GM19351 (cell line): Measurements from ENCODE around the gene AGAP5.
"Not testable (repeated sequence)": the region's sequence is repeated elsewhere in the genome, so short reads cannot be mapped to it uniquely, and the experiment has no call there.

Source experiments
- ATAC-seq: cut with Tn5 transposase; IDR thresholded peaks from one replicate; pipeline ENCODE4 v1.9.1; 2021; ENCODE audit warnings: mild to moderate bottlenecking, moderate library complexity; ENCODE audit not compliant: unreplicated experiment

The AGAP5 gene

GRCh38 chr10:73697675-73698159, at the start of gene AGAP5:
AGAP5 (minus strand) TSS chr10:73698109; CDS start chr10:73697755, 354 bp downstream.
- ATAC-seq = not testable (repeated sequence)

DNA sequence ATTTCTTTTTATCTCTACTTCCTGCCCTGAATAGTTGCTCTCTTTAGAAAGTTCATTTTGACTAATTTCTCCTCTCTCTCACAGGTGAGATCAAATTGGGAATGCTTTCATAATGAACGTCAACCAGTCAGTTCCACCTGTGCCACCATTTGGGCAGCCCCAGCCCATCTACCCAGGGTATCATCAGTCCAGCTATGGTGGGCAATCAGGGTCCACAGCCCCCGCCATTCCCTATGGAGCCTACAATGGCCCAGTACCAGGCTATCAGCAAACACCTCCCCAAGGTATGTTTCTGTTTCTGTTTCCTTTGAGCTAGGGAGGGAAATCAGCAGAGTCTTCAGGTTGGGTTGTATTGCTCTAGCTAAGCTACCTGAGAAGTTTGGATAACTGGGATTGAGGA, 48.8 kb upstream of the AGAP5 start:
- no peak for ATAC-seq

GRCh38 chr10:73744664-73744975, 46.7 kb upstream of the AGAP5 start:
- peak; percentile 37 for ATAC-seq

GRCh38 chr10:73743905-73744663, 46.2 kb upstream of the AGAP5 start, which contains the start of gene SEC24C:
SEC24C (plus strand) TSS chr10:73744372; CDS start chr10:73746833, 2,461 bp downstream.
- peak; percentile 91 for ATAC-seq

- ATAC-seq = no peak
Observed at GRCh38 chr10:73743327-73743904, 45.5 kb upstream of the AGAP5 start.

- ATAC-seq = no peak
Observed at GRCh38 chr10:73742454-73742734, 44.5 kb upstream of the AGAP5 start.

GRCh38 chr10:73740501-73741254, 42.8 kb upstream of the AGAP5 start:
- ATAC-seq = not testable (repeated sequence)

DNA sequence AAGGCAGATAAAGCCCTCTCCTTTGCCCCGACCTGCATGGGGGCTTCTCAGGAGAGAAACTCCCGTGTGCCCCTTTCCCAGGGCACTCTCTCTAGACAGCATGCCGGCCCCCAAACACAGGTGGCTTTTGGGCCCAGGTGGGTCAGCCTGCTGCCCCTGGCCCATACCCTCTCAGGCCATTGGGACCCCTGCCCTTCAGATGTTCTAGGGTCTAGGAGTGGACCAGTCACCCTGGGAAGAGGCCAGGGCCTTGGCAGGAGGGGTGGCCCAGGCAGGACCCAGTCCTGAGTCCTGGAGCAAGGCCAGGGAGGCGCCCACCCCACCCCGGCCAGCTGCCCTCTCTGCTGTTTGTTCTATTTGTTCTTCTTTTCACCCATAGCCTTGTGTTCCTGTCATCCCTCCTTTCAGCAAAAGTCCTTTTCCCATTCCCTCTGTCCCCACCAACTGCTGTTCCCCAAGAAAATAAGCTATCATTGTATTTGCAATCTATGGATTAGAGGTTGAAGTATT, 36.9 kb upstream of the AGAP5 start:
- ATAC-seq = no peak

GRCh38 chr10:73734028-73734720, 36.3 kb upstream of the AGAP5 start:
- no peak for ATAC-seq

DNA sequence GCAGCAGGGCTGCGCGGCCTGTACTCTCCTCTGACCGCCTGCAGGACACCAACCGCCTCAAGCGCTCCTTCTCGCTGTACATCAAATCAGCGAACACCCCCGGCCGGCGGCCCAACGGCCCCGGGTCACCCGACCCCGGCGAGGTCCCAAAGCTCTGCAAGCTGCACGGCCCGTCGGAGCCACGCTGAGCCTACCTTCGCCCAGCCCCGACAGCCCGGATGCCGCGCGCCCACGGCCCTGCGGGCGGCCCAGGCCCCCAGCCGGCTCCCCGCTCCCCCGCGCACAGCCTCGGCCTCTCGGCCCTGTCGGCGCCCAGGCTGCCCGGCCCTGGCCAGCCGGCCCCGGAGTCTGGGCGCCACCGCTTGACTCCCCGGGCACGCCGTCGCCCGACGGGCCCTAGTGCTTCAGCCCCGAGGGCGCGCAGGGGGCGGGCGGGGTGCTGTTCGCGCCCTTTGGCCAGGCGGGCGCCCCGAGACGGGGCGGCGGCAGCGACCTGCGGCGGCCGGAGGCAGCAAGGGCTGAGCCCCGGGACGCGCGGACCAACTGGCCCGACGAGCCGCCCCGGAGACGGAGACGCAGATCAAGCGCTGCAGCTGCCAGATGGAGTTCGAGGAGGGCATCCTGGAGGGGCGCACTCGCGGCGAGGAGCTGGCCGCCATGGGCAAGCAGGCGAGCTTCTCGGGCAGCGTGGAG, 35.2 kb upstream of the AGAP5 start:
- no peak for ATAC-seq

- no peak for ATAC-seq
Observed at GRCh38 chr10:73732426-73732825, 34.5 kb upstream of the AGAP5 start.

DNA sequence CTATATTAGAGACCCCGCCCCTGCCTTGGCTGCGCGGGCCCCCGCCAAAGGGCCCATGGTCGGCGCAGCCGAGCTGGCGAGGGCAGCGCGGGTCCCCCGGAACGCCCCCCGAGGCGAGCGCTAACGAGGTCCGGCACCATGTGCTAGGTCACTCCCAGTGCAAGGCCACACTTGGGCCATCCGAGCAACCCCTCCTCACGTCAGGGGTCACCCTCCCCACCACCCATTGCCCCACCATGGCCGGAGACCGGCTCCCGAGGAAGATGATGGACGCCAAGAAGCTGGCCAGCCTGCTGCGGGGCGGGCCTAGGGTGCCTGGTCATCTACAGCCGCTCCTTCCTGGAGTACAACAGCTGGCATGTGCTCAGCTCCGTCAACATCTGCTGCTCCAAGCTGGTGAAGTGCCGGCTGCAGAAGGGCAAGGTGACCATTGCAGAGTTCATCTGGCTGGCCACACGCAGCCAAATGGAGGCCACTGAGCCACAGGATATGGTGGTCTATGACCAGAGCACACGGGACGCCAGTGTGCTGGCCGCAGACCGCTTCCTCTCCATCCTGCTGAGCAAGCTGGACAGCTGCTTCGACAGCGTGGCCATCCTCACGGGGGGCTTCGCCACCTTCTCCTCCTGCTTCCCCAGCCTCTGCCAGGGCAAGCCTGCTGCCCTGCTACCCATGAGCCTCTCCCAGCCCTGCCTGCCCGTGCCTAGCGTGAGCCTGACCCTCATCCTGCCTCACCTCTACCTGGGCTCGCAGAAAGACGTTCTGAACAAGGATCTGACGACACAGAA, 33.9 kb upstream of the AGAP5 start:
- no peak for ATAC-seq

- peak; percentile 85 for ATAC-seq
Observed at GRCh38 chr10:73730153-73730906, 32.4 kb upstream of the AGAP5 start.

- ATAC-seq = not testable (repeated sequence)
Observed at GRCh38 chr10:73729781-73730152, 31.9 kb upstream of the AGAP5 start.

- ATAC-seq = no peak
Observed at GRCh38 chr10:73723516-73723915, 25.6 kb upstream of the AGAP5 start.

- not testable (repeated sequence) for ATAC-seq
Observed at GRCh38 chr10:73720561-73720960, 22.7 kb upstream of the AGAP5 start.

DNA sequence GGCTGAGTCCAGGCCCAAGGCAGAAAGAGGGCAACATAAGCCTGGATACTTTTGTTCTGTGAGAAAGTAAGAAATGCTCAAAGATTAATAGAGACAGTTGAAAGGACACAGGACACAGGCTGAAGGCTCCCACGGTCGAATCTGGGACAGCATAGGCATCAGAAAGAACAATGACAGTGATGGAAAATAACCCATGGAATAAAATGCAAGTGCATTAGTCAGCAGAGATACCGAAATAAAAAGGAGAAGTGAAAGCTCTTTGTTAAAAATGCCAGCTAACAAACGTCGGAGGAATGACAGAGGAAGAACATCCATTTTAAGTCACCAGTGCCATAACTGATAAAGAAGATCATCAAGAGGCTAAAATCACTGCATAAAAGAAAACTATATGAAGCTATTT, 19.6 kb upstream of the AGAP5 start:
- ATAC-seq = no peak

DNA sequence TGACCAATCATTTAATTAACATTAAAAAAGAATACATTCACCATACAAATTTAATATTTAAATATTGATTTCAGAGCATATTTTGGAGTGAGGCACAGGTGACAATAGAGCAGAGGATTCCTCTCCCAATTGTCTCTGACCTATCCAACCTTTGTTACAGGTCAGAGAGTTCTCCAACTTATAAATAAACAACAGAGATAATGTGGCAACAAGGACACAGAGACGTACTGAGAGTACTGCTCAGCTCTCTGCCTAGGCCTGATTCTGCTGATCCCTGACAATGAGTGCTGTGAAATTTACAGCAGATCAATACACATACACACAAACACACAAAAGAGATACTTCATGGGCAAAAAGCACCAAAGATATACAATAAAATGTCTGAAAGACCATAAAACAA, 18.3 kb upstream of the AGAP5 start:
- no peak for ATAC-seq
